ENCODE measurements around the gene CAVIN4. TPM values are rescaled to one million over a fixed set of nuclear protein-coding genes. Genes with fewer than 3 reads are reported as not detected.

CAVIN4 gene
- total and polyA plus RNA-seq, 2 experiments from 2014 or later = 0.53 to 1.0 TPM

DNA sequence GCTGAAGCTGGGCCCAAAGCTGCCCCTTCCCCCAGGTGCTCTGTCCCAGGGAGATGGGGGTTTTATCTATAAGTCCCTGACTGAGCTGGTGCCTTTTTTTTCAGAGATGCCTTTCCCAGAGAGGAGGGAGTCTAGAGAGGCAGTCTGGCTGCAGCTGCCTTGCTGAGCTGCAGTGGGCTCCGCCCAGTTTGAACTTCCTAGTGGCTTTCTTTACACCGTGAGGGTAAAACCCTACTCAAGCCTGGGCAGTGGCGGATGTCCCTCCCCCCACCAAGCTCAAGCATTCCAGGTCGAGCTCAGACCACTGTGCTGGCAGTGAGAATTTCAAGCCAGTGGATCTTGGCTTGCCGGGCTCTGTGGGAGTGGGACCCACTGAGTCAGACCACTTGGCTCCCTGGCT is 41.3 kb downstream of the CAVIN4 start:
- H3K9me3 ChIP-seq (ENCODE audit: low read depth) = no peaks in the 10 kb centered on the region
- WGBS (ENCODE audit: low lambda C conversion rate, missing lambda C conversion rate) = 84% methylated on average over 5 of the region's 5 CpGs
- no peak for DNase-seq (ENCODE audit: low spot score)
- no peak overlapping the region for H3K27ac ChIP-seq
- H3K9me2 ChIP-seq (replicated peaks; ENCODE audit: insufficient read depth) = no peaks in the 10 kb centered on the region
- no peaks in the 10 kb centered on the region for H3K4me1 ChIP-seq (ENCODE audit: insufficient read depth)
- H3K79me2 ChIP-seq = no peaks in the 10 kb centered on the region
- no peak overlapping the region for H3K4me3 ChIP-seq
- H3K4me2 ChIP-seq = no peak overlapping the region
- H2AFZ ChIP-seq = no peak overlapping the region
- H3K36me3 ChIP-seq (replicated peaks; ENCODE audit: insufficient read depth, low read depth) = no peaks in the 10 kb centered on the region
- TF ChIP-seq CTCF (IDR thresholded peaks at IDR 0.05; ENCODE audit: poor library complexity) = no peak
- TF ChIP-seq EZH2phosphoT487 (IDR thresholded peaks at IDR 0.05; ENCODE audit: low read depth, severe bottlenecking, unreplicated experiment) = no peak
- no peaks in the 10 kb centered on the region for H3K27me3 ChIP-seq
- H4K20me1 ChIP-seq (ENCODE audit: insufficient read depth, poor library complexity, severe bottlenecking) = no peaks in the 10 kb centered on the region

- H3K4me3 ChIP-seq = no peak overlapping the region
- WGBS (ENCODE audit: low lambda C conversion rate, missing lambda C conversion rate) = 69% methylated on average over 5 of the region's 5 CpGs
- no peak overlapping the region for H2AFZ ChIP-seq
- no peak overlapping the region for H3K4me2 ChIP-seq
- no peaks in the 10 kb centered on the region for H3K27me3 ChIP-seq
- no peak overlapping the region for H3K27ac ChIP-seq
- no peaks in the 10 kb centered on the region for H3K9me2 ChIP-seq (replicated peaks; ENCODE audit: insufficient read depth)
- no peak for DNase-seq (ENCODE audit: low spot score)
- H4K20me1 ChIP-seq (ENCODE audit: insufficient read depth, poor library complexity, severe bottlenecking) = no peaks in the 10 kb centered on the region
- no peaks in the 10 kb centered on the region for H3K36me3 ChIP-seq (replicated peaks; ENCODE audit: insufficient read depth, low read depth)
- H3K4me1 ChIP-seq (ENCODE audit: insufficient read depth) = no peaks in the 10 kb centered on the region
- TF ChIP-seq EZH2phosphoT487 (IDR thresholded peaks at IDR 0.05; ENCODE audit: low read depth, severe bottlenecking, unreplicated experiment) = no peak
- no peak for TF ChIP-seq EZH2 (IDR thresholded peaks at IDR 0.05; ENCODE audit: borderline replicate concordance)
- no peak for TF ChIP-seq CTCF (IDR thresholded peaks at IDR 0.05; ENCODE audit: poor library complexity)
- H3K9me3 ChIP-seq (ENCODE audit: low read depth) = no peaks in the 10 kb centered on the region
- no peaks in the 10 kb centered on the region for H3K79me2 ChIP-seq
Measured at GRCh38 chr9:100619665-100620064, 41.8 kb downstream of the CAVIN4 start.

- TF ChIP-seq EZH2 (IDR thresholded peaks at IDR 0.05; ENCODE audit: borderline replicate concordance) = no peak
- TF ChIP-seq CTCF (IDR thresholded peaks at IDR 0.05; ENCODE audit: poor library complexity) = no peak
- no peak for TF ChIP-seq EZH2phosphoT487 (IDR thresholded peaks at IDR 0.05; ENCODE audit: low read depth, severe bottlenecking, unreplicated experiment)
- Histone ChIP-seq H3K9me2 (replicated peaks; ENCODE audit: insufficient read depth) (no peaks in the 10 kb centered on the region), H3K79me2 (no peaks in the 10 kb centered on the region)
Measured at GRCh38 chr9:100623969-100624368, 46.1 kb downstream of the CAVIN4 start.

GRCh38 chr9:100626949-100627348 is 49.1 kb downstream of the CAVIN4 start:
- TF ChIP-seq CTCF (IDR thresholded peaks at IDR 0.05; ENCODE audit: poor library complexity) = no peak
- no peak for TF ChIP-seq EZH2 (IDR thresholded peaks at IDR 0.05; ENCODE audit: borderline replicate concordance)
- TF ChIP-seq EZH2phosphoT487 (IDR thresholded peaks at IDR 0.05; ENCODE audit: low read depth, severe bottlenecking, unreplicated experiment) = no peak
- Histone ChIP-seq H3K4me3 (no peak overlapping the region), H3K4me2 (no peak overlapping the region), H3K27ac (no peak overlapping the region), H3K4me1 (ENCODE audit: insufficient read depth) (no peaks in the 10 kb centered on the region), H2AFZ (no peak overlapping the region), H4K20me1 (ENCODE audit: insufficient read depth, poor library complexity, severe bottlenecking) (no peaks in the 10 kb centered on the region), H3K36me3 (replicated peaks; ENCODE audit: insufficient read depth, low read depth) (no peaks in the 10 kb centered on the region), H3K27me3 (peaks cover under 1% of the 10 kb centered on the region), H3K9me3 (ENCODE audit: low read depth) (no peaks in the 10 kb centered on the region), H3K79me2 (no peaks in the 10 kb centered on the region), H3K9me2 (replicated peaks; ENCODE audit: insufficient read depth) (no peaks in the 10 kb centered on the region)
- WGBS (ENCODE audit: low lambda C conversion rate, missing lambda C conversion rate) = 100% methylated on average over 1 of the region's 1 CpG
- no peak for DNase-seq (ENCODE audit: low spot score)

More at GRCh38 chr9:100623969-100624368, 46.1 kb downstream of the CAVIN4 start:
- Histone ChIP-seq H2AFZ (no peak overlapping the region), H3K27ac (no peak overlapping the region), H4K20me1 (ENCODE audit: insufficient read depth, poor library complexity, severe bottlenecking) (no peaks in the 10 kb centered on the region), H3K4me1 (ENCODE audit: insufficient read depth) (no peaks in the 10 kb centered on the region), H3K4me3 (no peak overlapping the region), H3K27me3 (no peaks in the 10 kb centered on the region), H3K9me3 (ENCODE audit: low read depth) (no peaks in the 10 kb centered on the region), H3K36me3 (replicated peaks; ENCODE audit: insufficient read depth, low read depth) (no peaks in the 10 kb centered on the region), H3K4me2 (no peak overlapping the region)
- WGBS (ENCODE audit: low lambda C conversion rate, missing lambda C conversion rate) = 72% methylated on average over 1 of the region's 1 CpG
- no peak for DNase-seq (ENCODE audit: low spot score)

All from hepatocyte (in vitro differentiated cells).